Endometrial microvascular endothelial cells (primary cell): Measurements from ENCODE around the gene GRK1. TPM values are rescaled to one million over a fixed set of nuclear protein-coding genes. Genes with fewer than 3 reads are reported as not detected.

ENCODE experiments used
- in situ Hi-C: cut with HindIII; loops from 2 replicates; pipeline ENCODE4 v1.10.0; 2017; ENCODE audit warnings: low sequenced_read_pairs, low pct_unique_long_range_greater_than_20kb; ENCODE audit errors: inconsistent ontology term
- total RNA-seq: library from RNA; depleted of rRNA; stranded (reverse); fragments of >200 nt; gene quantifications from one replicate; pipeline ENCODE4 v1.2.3, GENCODE V29; 2015; ENCODE audit errors: inconsistent ontology term

Gene GRK1
- total RNA-seq, 1 donor from 2014 or later, result not detected

DNA sequence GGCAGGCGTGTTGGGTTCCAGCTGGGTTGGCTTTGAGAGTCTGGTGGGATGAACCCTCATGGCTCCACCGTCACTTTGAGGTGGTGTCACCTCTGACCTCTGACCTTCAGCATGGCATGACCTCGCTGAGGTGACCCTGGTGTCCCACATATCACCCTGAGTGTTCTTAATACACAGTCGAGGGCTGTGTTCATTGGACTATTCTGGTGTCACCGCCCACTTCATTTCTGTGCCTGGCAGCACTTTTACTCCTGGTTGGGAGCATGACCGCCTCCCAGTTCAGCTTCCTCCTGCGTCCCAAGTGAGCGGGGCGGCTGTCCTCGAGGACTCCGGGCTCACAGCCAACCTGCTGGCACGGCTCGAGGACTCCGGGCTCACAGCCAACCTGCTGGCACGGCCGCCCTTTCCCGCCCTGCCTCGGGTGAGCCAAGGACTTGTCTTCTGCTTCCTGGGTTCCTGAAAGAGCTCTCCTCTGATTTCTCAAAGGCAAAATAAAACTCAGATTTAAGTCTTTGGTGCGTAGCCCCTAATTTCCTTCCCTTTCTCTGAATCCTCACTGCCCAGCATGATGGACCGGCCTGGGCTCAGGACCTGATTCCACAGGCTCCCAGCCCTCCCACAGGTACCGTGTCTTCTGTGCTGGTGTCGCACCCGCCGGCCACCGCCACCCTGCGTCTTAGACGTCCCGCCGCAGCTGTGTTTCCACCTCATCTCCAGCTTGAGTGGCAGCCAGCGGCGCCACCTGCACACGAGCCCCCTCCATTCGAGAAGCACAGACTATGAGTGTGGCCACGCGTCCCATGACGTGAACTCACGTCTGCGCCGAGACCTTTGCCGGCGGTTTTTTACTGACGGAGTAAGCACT lies 19.4 kb upstream of the GRK1 start:
- in situ Hi-C loops, result no loop called here

GRCh38 chr13:113648216-113648610 lies 18.8 kb upstream of the GRK1 start:
- in situ Hi-C loops, result no loop called here

DNA sequence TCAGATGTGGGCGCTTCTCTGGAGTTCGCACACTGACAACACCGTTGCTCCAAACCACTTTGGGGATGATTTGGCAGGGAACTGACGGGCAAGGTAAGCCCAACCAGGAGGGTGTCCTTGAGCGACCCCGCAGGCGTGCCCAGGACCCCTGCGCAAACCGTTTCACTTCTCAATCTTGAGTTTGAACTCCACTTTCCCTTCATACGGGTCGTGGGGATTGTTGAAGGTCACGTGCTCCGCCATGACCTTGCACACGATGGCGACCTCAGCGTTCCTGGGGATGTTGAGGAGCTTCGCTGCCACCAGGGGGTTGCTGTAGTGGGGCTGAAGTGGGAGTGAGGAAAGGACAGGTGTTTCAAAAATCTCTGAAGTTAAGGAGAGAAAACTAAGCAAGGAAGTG lies 17.8 kb upstream of the GRK1 start:
- in situ Hi-C loops, result no loop called here

- in situ Hi-C loops, result no loop called here
Observed at GRCh38 chr13:113650275-113650674, 16.7 kb upstream of the GRK1 start.

DNA sequence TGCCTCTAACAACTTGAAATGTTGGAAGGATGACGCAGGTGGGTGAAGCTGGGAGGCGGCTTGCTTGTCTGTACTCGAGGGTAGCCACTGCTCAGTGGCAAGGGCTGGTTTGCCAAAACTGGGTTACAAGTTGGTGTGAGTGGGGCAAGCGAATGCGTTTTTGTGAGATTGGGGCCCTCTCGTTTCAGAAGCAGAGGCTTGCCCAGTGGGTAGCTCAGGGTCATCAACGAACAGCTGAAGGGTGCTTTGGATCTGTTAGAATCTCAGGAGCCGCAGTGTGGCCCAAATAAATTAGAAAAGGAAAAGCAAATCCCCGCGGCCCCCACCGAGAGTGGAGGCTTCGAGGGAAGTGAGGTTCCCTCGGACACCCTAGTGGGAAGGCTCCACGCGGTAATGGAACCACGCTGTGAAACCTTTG lies 16.3 kb upstream of the GRK1 start:
- in situ Hi-C loops, result no loop called here

GRCh38 chr13:113651511-113652403 lies 15.3 kb upstream of the GRK1 start:
- in situ Hi-C loops, result no loop called here

GRCh38 chr13:113652404-113653263 lies 14.4 kb upstream of the GRK1 start:
- in situ Hi-C loops, result no loop called here

- in situ Hi-C loops, result no loop called here
Observed at GRCh38 chr13:113653264-113654174, 13.5 kb upstream of the GRK1 start.

DNA sequence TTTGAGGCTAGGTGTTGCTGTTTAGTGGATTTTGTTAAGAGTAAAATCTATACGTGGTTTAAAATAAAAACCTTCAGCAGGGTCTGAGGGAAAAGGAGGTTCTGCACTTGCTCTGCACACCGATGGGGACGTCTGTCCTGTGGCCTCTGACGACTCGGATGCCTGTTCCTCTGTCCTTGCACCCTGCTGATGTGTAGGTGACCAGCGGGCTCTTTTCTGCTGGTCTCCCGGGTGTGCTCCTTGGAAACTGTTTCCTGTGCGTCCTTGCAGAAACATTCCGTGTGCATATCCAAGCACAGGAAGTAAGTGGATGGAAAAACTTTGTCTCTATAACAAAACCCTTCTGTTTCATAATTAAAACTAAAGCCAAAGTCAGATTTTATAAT lies 12.9 kb upstream of the GRK1 start:
- in situ Hi-C loops, result no loop called here

DNA sequence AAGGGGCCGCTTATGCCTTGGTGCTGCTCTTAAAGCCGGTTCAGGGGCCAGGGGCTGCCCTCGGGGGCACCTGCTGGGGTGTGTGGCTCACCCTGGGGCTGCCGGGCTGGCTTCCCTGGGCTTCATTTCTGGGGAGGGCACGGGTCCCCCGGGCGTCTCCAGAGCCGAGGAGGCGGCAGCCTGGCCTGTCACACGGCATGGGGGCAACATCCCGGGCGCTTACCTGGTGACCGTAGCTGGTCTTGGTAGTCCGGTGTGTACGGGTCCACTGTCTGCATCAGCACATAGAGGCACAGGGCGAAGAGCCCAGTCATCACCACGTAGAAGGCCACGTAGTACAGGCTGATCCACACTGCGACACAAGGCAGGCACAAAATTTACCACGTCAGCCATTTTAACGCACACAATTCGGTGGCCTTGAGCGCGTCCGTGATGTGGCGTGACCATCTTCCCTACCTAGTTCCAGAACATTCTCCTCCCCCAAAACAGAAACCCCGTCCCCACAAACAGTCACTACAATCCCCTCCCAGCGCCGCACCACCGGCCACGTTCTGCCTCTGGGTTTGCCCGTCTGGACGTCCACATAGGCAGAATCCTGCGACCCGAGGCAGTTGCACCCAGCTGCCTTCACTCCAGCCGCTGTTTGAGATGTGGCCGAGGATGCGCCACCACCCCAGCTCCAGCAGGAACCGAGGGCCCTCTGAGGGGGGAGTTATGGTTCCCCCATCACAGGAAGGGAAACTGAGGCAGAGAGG lies 12.3 kb upstream of the GRK1 start:
- in situ Hi-C loops, result no loop called here

- in situ Hi-C loops, result no loop called here
Observed at GRCh38 chr13:113655346-113656002, 11.5 kb upstream of the GRK1 start.

DNA sequence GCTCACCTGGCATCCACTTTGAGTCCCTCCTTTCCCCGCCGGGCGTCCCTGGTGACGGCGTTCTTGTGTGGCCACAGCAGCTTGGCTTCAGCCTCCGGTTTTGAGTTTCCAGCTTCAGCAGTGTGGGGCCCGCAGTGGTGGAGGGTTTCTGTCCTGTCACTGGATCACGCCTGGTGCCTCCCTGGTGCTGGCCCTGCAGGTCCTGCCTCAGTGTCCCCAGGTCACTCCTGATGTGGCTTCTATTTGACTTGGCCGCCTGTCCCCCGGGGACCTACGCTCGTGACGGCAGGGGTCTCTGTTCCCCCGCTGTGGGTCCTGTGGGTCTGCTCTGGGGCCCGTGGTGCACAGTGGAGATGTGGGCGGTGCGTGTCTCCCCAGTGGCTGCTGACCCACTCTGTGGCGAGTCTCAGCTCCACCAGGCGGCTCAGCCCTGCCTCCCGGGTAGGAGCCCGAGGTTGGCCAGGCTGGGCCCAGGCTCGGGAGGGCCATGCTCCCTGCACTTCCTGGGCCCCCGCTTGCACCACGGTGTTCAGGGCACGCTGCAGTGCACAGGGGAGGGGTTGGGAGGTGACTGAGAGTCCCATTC lies 10.9 kb upstream of the GRK1 start:
- in situ Hi-C loops, result no loop called here

- in situ Hi-C loops, result no loop called here
Observed at GRCh38 chr13:113656831-113657671, 10.0 kb upstream of the GRK1 start.

GRCh38 chr13:113657851-113658741 lies 8.9 kb upstream of the GRK1 start, which contains the start of gene ATP4B:
ATP4B (minus strand) TSS chr13:113658198; CDS start chr13:113658144, 54 bp downstream.
- in situ Hi-C loops, result no loop called here

DNA sequence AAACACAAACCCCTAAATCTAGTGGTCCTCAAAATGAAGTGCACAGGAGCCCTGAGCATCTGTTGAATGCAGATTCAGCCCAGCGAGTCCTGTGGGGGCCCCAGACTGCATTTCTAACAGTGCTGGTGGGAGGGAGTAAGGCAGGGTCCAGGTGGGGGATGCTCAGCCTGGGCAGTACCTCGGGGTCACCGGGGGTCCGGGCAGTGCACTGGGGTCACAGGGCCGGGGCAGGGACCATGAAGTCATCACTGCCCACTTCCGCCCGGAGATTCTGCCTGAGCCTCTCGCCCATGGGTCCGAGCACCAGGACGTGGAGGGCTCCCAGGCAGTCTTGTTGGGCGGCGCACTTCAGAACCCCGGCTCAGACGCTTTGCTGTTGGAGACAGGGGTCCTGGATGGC lies 8.2 kb upstream of the GRK1 start:
- in situ Hi-C loops, result no loop called here
